NCI-H187 (cell line): ENCODE results near the gene PYCARD.
"Not testable (repeated sequence)": the region's sequence is repeated elsewhere in the genome, so short reads cannot be mapped to it uniquely, and the experiment has no call there.

Experiments used
- DNase-seq, 2 experiments: peaks; one replicate each; lab custom pipeline; 2025; lab: John Stamatoyannopoulos, UW

PYCARD gene

GRCh38 chr16:31202414-31203375 is at the start of gene PYCARD:
Gene PYCARD, minus strand, starts transcription at chr16:31202760. Its CDS starts 70 bp downstream, at chr16:31202690.
- no peak for DNase-seq

- no peak for DNase-seq
Observed at GRCh38 chr16:31251435-31251834, 48.9 kb upstream of the PYCARD start.

GRCh38 chr16:31250782-31251384 is 48.3 kb upstream of the PYCARD start:
- no peak for DNase-seq

GRCh38 chr16:31248344-31248743 is 45.8 kb upstream of the PYCARD start:
- DNase-seq, result no peak

GRCh38 chr16:31246296-31246695 is 43.7 kb upstream of the PYCARD start:
- DNase-seq, result no peak

- not testable (repeated sequence) for DNase-seq
Observed at GRCh38 chr16:31245598-31245997, 43.0 kb upstream of the PYCARD start.

- DNase-seq, result no peak
Observed at GRCh38 chr16:31243734-31244670, 41.4 kb upstream of the PYCARD start.

GRCh38 chr16:31242206-31242605 is 39.6 kb upstream of the PYCARD start:
- no peak for DNase-seq

GRCh38 chr16:31238041-31238440 is 35.5 kb upstream of the PYCARD start:
- no peak for DNase-seq

- DNase-seq, result no peak
Observed at GRCh38 chr16:31229501-31229900, 26.9 kb upstream of the PYCARD start.

GRCh38 chr16:31228206-31228605 is 25.6 kb upstream of the PYCARD start:
- DNase-seq, result no peak

- DNase-seq, result no peak
Observed at GRCh38 chr16:31225193-31225592, 22.6 kb upstream of the PYCARD start.

GRCh38 chr16:31224092-31224955 is 21.8 kb upstream of the PYCARD start:
- no peak for DNase-seq

GRCh38 chr16:31223044-31223443 is 20.5 kb upstream of the PYCARD start:
- no peak for DNase-seq

- no peak for DNase-seq
Observed at GRCh38 chr16:31221357-31222160, 19.0 kb upstream of the PYCARD start.

GRCh38 chr16:31219154-31219741 is 16.7 kb upstream of the PYCARD start:
- DNase-seq, result no peak

GRCh38 chr16:31217136-31217530 is 14.6 kb upstream of the PYCARD start:
- DNase-seq, result no peak

GRCh38 chr16:31216422-31217135 is 14.0 kb upstream of the PYCARD start, which contains the start of gene PYDC1:
Gene PYDC1, minus strand, starts transcription at chr16:31217135. Its CDS starts 107 bp downstream, at chr16:31217028.
- no peak for DNase-seq
